BJ (cell line): ENCODE data around the gene CPT1C. TPM values are rescaled to one million over a fixed set of nuclear protein-coding genes. Genes with fewer than 3 reads are reported as not detected.

ENCODE experiments used
- CTCF ChIA-PET: fragments of 350-600 bp; formaldehyde crosslinking; extraction: SDS; loops from one replicate; lab custom pipeline; 2021; ENCODE audit warnings: antibody characterized with exemption, inconsistent platforms; lab: Yijun Ruan, JAX
- POLR2A ChIA-PET: fragments of 300-600 bp; sonication (Branson Sonifier 250); formaldehyde crosslinking; extraction: SDS; loops from one replicate; lab custom pipeline; 2021; ENCODE audit warnings: antibody characterized with exemption; lab: Charles Lee
- DNase-seq: peaks from one replicate; pipeline ENCODE4 v3.0.0-alpha.2; 2011; ENCODE audit warnings: low read depth
- H3K27me3 ChIP-seq: 2 replicates; pipeline ENCODE4 v1.6.0; 2011; ENCODE audit warnings: low read length; ENCODE audit not compliant: control insufficient read depth, insufficient read depth
- H3K36me3 ChIP-seq: 2 replicates; pipeline ENCODE4 v1.5.1; 2011; ENCODE audit warnings: low read length; ENCODE audit not compliant: control insufficient read depth, insufficient read depth
- H3K4me3 ChIP-seq: 2 replicates; pipeline ENCODE4 v1.5.1; 2011; ENCODE audit warnings: low read depth, mild to moderate bottlenecking, control low read depth, low read length
- polyA plus RNA-seq: library from polyadenylated mRNA; depleted of rRNA; stranded (reverse); fragments of >200 nt; gene quantifications from 2 replicates; pipeline ENCODE4 v1.2.3, GENCODE V29; 2011
- TF ChIP-seq, protein P1 (sequence below): IDR thresholded peaks from 2 replicates; pipeline ENCODE4 v1.5.1; 2011; ENCODE audit warnings: low read depth, mild to moderate bottlenecking, control low read depth, inconsistent platforms, low read length, moderate library complexity; ENCODE audit not compliant: insufficient read depth

Gene CPT1C
- polyA plus RNA-seq, 1 experiment = 45.9 TPM

DNA sequence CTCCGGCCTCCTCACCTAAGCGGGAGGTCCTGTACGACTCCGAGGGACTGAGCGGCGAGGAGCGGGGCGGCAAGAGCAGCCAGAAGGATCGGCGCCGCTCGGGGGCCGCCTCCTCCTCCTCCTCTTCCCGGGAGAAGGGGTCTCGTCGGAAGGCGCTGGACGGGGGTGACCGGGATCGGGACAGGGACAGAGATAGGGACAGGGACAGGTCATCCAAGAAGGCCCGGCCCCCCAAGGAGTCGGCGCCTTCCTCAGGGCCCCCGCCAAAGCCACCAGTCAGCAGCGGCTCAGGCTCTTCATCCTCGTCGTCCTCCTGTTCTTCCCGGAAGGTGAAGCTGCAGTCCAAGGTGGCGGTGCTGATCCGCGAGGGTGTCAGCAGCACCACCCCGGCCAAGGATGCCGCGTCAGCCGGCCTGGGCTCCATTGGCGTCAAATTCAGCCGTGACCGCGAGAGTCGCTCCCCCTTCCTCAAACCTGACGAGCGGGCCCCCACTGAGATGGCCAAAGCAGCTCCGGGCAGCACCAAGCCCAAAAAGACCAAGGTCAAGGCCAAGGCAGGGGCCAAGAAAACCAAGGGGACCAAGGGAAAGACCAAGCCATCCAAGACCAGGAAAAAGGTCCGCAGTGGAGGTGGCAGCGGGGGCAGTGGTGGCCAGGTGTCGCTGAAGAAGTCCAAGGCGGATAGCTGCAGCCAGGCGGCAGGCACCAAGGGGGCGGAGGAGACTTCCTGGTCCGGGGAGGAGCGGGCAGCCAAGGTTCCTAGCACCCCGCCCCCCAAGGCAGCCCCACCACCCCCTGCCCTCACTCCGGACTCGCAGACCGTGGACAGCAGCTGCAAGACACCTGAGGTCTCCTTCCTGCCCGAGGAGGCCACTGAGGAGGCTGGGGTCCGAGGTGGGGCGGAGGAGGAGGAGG, 38.1 kb upstream of the CPT1C start:
- ChIA-PET POLR2A (no interaction called here), CTCF (no interaction called here)
- TF ChIP-seq, protein P1, sequence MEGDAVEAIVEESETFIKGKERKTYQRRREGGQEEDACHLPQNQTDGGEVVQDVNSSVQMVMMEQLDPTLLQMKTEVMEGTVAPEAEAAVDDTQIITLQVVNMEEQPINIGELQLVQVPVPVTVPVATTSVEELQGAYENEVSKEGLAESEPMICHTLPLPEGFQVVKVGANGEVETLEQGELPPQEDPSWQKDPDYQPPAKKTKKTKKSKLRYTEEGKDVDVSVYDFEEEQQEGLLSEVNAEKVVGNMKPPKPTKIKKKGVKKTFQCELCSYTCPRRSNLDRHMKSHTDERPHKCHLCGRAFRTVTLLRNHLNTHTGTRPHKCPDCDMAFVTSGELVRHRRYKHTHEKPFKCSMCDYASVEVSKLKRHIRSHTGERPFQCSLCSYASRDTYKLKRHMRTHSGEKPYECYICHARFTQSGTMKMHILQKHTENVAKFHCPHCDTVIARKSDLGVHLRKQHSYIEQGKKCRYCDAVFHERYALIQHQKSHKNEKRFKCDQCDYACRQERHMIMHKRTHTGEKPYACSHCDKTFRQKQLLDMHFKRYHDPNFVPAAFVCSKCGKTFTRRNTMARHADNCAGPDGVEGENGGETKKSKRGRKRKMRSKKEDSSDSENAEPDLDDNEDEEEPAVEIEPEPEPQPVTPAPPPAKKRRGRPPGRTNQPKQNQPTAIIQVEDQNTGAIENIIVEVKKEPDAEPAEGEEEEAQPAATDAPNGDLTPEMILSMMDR = no peak
- no peak for DNase-seq
- no peak overlapping the region for H3K4me3 ChIP-seq
- H3K27me3 ChIP-seq = no peaks in the 10 kb centered on the region
- peaks cover 49% of the 10 kb centered on the region for H3K36me3 ChIP-seq

DNA sequence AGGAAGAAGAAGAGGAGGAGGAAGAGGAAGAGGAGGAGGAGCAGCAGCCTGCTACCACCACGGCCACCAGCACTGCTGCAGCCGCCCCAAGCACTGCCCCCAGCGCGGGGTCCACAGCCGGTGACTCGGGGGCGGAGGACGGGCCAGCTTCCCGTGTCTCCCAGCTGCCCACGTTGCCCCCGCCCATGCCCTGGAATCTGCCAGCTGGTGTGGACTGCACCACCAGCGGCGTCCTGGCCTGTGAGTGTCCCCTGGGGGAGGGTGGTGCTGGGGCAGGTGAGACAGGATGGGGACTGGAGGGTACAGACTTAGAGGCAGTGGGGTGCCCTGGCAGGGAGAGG, 37.5 kb upstream of the CPT1C start:
- Histone ChIP-seq H3K4me3 (no peak overlapping the region), H3K27me3 (no peaks in the 10 kb centered on the region), H3K36me3 (peaks cover 52% of the 10 kb centered on the region)
- no peak for DNase-seq
- POLR2A ChIA-PET = no interaction called here
- CTCF ChIA-PET = no interaction called here
- TF ChIP-seq, protein P1 = no peak

DNA sequence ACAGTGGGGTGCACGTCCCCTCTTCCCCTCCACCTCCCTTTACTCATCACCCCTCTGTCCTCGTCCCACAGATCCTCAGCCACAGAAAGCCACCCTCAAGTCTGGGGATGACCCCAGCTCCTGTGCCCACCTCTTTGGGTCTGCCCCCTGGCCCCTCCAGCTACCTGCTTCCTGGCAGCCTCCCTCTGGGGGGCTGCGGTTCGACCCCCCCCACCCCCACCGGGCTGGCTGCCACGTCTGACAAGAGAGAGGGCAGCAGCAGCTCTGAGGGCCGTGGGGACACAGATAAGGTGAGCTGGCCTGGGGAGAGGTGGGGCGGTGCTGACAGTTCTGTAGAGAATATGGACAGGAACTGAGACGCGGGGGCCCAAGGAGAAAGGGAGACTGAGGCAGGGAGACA, 36.3 kb upstream of the CPT1C start:
- no peak overlapping the region for H3K4me3 ChIP-seq
- ChIA-PET CTCF (interaction anchor here (1.1 kb wide), 1 partner anchor 20 kb away, joined by 5 read pairs; no protein-coding TSS in a partner anchor), POLR2A (no interaction called here)
- TF ChIP-seq, protein P1 = no peak
- no peaks in the 10 kb centered on the region for H3K27me3 ChIP-seq
- DNase-seq = no peak
- peaks cover 61% of the 10 kb centered on the region for H3K36me3 ChIP-seq

DNA sequence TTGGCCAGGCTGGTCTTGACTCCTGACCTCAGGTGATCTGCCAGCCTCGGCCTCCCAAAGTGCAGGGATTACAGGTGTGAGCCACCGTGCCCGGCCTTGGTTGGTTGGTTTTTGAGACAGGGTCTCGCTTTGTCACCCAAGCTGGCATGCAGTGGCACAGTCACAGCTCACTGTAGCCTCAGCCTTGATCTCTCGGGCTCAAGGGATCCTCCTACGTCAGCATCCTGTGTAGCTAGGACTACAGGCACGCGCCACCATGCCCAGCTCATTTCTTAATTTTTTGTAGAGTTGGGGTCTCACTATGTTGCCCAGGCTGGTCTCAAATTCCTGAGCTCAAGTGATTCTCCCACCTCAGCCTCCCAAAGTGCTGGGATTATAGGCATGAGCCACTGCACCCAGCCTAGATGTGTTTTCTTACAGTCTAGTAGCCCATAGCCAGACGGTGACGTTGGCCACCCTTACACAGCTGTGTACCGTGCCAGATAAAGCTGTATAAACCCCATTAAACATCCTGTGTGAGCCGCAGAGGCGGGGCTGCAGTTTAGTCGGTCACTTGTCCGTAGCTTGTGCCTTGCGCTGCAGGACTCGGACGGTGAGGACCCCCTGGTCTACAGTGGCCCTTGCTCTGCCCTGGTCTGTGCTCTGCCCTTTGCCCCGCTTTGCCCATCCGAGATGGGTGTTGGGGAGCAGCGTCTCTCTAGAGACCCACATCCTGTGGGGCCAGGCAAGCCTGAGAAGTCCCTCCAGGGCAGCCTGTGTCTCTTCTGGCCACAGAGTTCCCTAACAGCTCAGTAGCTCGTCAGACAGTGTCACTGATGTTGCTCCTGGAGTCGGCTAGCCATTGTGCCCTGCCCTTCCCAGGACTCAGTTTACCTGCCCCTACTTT, 35.1 kb upstream of the CPT1C start:
- Histone ChIP-seq H3K36me3 (peaks cover 61% of the 10 kb centered on the region), H3K27me3 (no peaks in the 10 kb centered on the region), H3K4me3 (no peak overlapping the region)
- CTCF ChIA-PET = interaction anchor here (0.7 to 2.6 kb wide), 4 partner anchors 11 to 19 kb away, joined by 3 to 8 read pairs (median 4); no protein-coding TSS in a partner anchor
- TF ChIP-seq, protein P1 = no peak
- DNase-seq = no peak
- POLR2A ChIA-PET = no interaction called here

DNA sequence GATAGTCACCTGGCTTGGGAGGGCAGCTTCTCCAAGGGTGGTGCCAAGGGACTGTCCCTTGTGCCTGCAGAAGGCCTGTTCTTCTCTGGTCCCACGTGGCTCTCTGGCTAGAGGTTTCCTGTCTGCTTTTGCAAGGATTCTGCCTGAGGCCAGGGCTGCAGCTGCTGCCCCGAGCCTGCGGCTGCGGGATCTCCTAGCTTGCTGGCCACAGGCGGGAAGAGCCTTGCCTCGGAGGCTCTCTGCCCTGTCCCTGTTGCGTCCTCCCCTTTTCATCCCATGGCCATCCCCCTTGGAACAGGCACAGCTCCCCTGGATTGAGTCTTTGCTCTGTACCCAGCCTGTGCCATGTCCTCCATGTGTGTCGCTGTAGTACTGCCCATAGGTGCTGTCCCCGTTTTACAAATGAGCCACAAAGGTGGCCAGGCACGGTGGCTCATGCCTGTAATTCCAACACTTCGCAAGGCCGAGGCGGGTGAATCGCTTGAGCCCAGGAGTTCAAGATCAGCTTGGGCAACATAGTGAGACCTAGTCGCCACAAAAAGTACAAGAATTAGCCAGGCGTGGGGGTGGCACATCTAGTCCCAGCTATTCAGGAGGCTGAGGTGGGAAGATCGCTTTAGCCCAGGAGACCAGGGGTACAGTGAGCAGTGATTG, 34.3 kb upstream of the CPT1C start:
- H3K36me3 ChIP-seq = peaks cover 60% of the 10 kb centered on the region
- H3K4me3 ChIP-seq = no peak overlapping the region

More for the DNA sequence above, 34.3 kb upstream of the CPT1C start:
- TF ChIP-seq, protein P1 = no peak
- no peaks in the 10 kb centered on the region for H3K27me3 ChIP-seq
- no peak for DNase-seq
- POLR2A ChIA-PET = no interaction called here
- CTCF ChIA-PET = interaction anchor here (1.2 to 2.6 kb wide), 3 partner anchors 12 to 18 kb away, joined by 4 to 8 read pairs (median 4); no protein-coding TSS in a partner anchor
